Spleen (tissue), 7 donors: Measurements from ENCODE around the gene TRIO.

Experiments
- POLR2AphosphoS5 ChIP-seq, 3 donors: sonication (generic); formaldehyde crosslinking; IDR thresholded peaks; one replicate each; pipeline ENCODE4 v1.5.1; 2017; ENCODE audit warnings: antibody characterized with exemption in 3 of 3
- TF ChIP-seq, protein P1 (sequence below), 11 experiments: fragments of 200-600 bp in 7 of 11; fragments of 450-650 bp in 4 of 11; sonication (generic) in 4 of 11; IDR thresholded peaks in 8 of 11; conservative IDR thresholded peaks in 3 of 11; 1 replicate in 7 of 11; 2 replicates in 4 of 11; pipeline versions ENCODE4 v1.4.0 to v1.8.0; 2016 to 2021; ENCODE audit warnings: antibody characterized with exemption in 11 of 11, inconsistent platforms in 4 of 11, mild to moderate bottlenecking in 1 of 11
- donor health status: DM: no; HTN: no; CAD: no; lungs with moderate emphysema.
- donor health status: DM: no; HTN: no; CAD: no.
- donor health status: DM: no; HTN: no; CAD: no.

DNA sequence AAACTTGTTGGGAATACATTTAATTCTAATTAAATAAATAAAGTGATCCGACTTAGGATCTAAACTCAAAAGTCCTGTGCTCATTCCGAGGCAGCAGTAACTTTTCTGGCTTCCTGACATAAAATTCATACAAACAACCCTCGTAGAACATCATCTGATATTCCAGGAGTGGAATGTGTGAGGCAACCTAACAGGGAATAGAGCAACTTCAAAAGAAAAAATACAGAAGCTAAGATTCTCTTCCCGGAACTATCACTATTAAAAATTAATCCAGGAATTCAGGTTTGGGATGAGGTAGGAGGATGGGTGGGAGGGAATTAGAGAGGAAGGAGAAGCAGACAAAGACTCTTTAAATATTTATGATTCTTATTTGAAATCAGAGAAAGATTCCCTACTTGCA lies 32.9 kb upstream of the TRIO start:
- TF ChIP-seq, protein P1, sequence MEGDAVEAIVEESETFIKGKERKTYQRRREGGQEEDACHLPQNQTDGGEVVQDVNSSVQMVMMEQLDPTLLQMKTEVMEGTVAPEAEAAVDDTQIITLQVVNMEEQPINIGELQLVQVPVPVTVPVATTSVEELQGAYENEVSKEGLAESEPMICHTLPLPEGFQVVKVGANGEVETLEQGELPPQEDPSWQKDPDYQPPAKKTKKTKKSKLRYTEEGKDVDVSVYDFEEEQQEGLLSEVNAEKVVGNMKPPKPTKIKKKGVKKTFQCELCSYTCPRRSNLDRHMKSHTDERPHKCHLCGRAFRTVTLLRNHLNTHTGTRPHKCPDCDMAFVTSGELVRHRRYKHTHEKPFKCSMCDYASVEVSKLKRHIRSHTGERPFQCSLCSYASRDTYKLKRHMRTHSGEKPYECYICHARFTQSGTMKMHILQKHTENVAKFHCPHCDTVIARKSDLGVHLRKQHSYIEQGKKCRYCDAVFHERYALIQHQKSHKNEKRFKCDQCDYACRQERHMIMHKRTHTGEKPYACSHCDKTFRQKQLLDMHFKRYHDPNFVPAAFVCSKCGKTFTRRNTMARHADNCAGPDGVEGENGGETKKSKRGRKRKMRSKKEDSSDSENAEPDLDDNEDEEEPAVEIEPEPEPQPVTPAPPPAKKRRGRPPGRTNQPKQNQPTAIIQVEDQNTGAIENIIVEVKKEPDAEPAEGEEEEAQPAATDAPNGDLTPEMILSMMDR (IDR thresholded peaks at IDR 0.05 in 8 of 11, conservative IDR thresholded peaks at IDR 0.05 in 3 of 11): no peak
- TF ChIP-seq POLR2AphosphoS5 (IDR thresholded peaks at IDR 0.05): no peak
